Endothelial cell of umbilical vein (primary cell): ENCODE results near the gene CTNND2. TPM values are rescaled to one million over a fixed set of nuclear protein-coding genes. Genes with fewer than 3 reads are reported as not detected.

Experiments
- BruUV-seq: library from RNA; stranded (reverse); fragments of 400-500 nt; replicated peaks from 2 replicates; lab custom pipeline; 2021; lab: Mats Ljungman, UMichigan
- CTCF ChIA-PET: fragments of 300-600, 350-600 bp; sonication (Branson Sonifier 250); formaldehyde crosslinking; loops from one replicate; lab custom pipeline; 2021; ENCODE audit warnings: antibody characterized with exemption, inconsistent platforms; lab: Charles Lee
- POLR2A ChIA-PET: fragments of 300-600, 350-600 bp; sonication (Branson Sonifier 250); formaldehyde crosslinking; loops from one replicate; lab custom pipeline; 2021; ENCODE audit warnings: antibody characterized with exemption, inconsistent platforms; lab: Charles Lee
- DNase-seq: peaks from one replicate; pipeline ENCODE4 v3.0.0-alpha.2; 2011; ENCODE audit warnings: low read depth, low spot score
- FAIRE-seq: peaks from 2 replicates; lab custom pipeline; 2011; peaks lifted over from hg19 to GRCh38; lab: Jason Lieb, UNC
- H2AFZ ChIP-seq: 2 replicates; pipeline ENCODE4 v1.6.0; 2012; ENCODE audit warnings: low read depth, low read length, control low read depth, inconsistent platforms
- H3K27ac ChIP-seq: 2 replicates; pipeline ENCODE4 v1.5.1; 2011; ENCODE audit warnings: low read depth, mild to moderate bottlenecking, control low read depth, low read length, moderate library complexity; ENCODE audit not compliant: insufficient read depth
- H3K27me3 ChIP-seq, 2 experiments: 2 replicates each; pipeline versions ENCODE4 v1.6.0 to v1.6.1; 2011; ENCODE audit warnings: low read length in 2 of 2, mixed read lengths in 1 of 2; ENCODE audit not compliant: control insufficient read depth in 2 of 2, insufficient read depth in 2 of 2
- H3K36me3 ChIP-seq, 2 experiments: 2 replicates in 1 of 2; 3 replicates in 1 of 2; pipeline ENCODE4 v1.5.1; 2011; ENCODE audit warnings: low read length in 2 of 2, mild to moderate bottlenecking in 1 of 2, moderate library complexity in 1 of 2; ENCODE audit not compliant: control insufficient read depth in 2 of 2, insufficient read depth in 2 of 2; ENCODE audit errors: extremely low read depth in 1 of 2
- H3K4me1 ChIP-seq: 3 replicates; pipeline ENCODE4 v1.5.1; 2011; ENCODE audit warnings: mild to moderate bottlenecking, low read length; ENCODE audit not compliant: control insufficient read depth, insufficient read depth; ENCODE audit errors: extremely low read depth
- H3K4me2 ChIP-seq: 2 replicates; pipeline ENCODE4 v1.6.1; 2011; ENCODE audit warnings: low read length, control low read depth, mixed read lengths; ENCODE audit not compliant: insufficient read depth
- H3K4me3 ChIP-seq, 3 experiments: fragments of 200-600 bp in 1 of 3; sonication (generic), shearing (Covaris generic) in 1 of 3; replicated peaks in 1 of 3; 2 replicates each; pipeline ENCODE4 v1.5.1; 2011 to 2016; ENCODE audit warnings: control low read depth in 3 of 3, low read length in 3 of 3, mild to moderate bottlenecking in 2 of 3, inconsistent platforms in 1 of 3, low read depth in 1 of 3, moderate library complexity in 1 of 3; ENCODE audit not compliant: insufficient read depth in 1 of 3
- H3K79me2 ChIP-seq: 2 replicates; pipeline ENCODE4 v1.6.0; 2012; ENCODE audit warnings: low read length, inconsistent platforms; ENCODE audit not compliant: control insufficient read depth, insufficient read depth
- H3K9ac ChIP-seq: replicated peaks from 2 replicates; pipeline ENCODE3; 2011; ENCODE audit warnings: low read length, control low read depth; ENCODE audit not compliant: insufficient read depth; ENCODE audit errors: extremely low read depth
- H3K9me1 ChIP-seq: replicated peaks from 3 replicates; pipeline ENCODE4 v1.6.0; 2011; ENCODE audit warnings: mild to moderate bottlenecking, low read length; ENCODE audit not compliant: control insufficient read depth, insufficient read depth; ENCODE audit errors: extremely low read depth
- H3K9me3 ChIP-seq: replicated peaks from 2 replicates; pipeline ENCODE4 v1.5.1; 2012; ENCODE audit warnings: low read length, inconsistent platforms; ENCODE audit not compliant: control insufficient read depth, insufficient read depth
- H4K20me1 ChIP-seq: replicated peaks from 2 replicates; pipeline ENCODE3; 2011; ENCODE audit warnings: mild to moderate bottlenecking, low read length; ENCODE audit not compliant: control insufficient read depth, insufficient read depth; ENCODE audit errors: extremely low read depth
- CTCF ChIP-seq, 2 donors: IDR thresholded peaks; 1 replicate in 1 of 2; 2 replicates in 1 of 2; pipeline ENCODE4 v1.5.1; 2011; ENCODE audit warnings: low read length in 2 of 2, mild to moderate bottlenecking in 2 of 2, moderate library complexity in 2 of 2, control low read depth in 1 of 2, inconsistent platforms in 1 of 2, low read depth in 1 of 2; ENCODE audit not compliant: insufficient read depth in 1 of 2; ENCODE audit errors: extremely low read depth in 1 of 2
- EZH2 ChIP-seq: IDR thresholded peaks from 2 replicates; pipeline ENCODE4 v1.6.1; 2012; ENCODE audit warnings: borderline replicate concordance, low read depth, mild to moderate bottlenecking, moderate library complexity, low read length, inconsistent platforms; ENCODE audit not compliant: severe bottlenecking
- FOS ChIP-seq: IDR thresholded peaks from 2 replicates; pipeline ENCODE4 v1.6.1; 2011; ENCODE audit warnings: mild to moderate bottlenecking, low read length, moderate library complexity, borderline replicate concordance; ENCODE audit not compliant: insufficient read depth
- GATA2 ChIP-seq: IDR thresholded peaks from 2 replicates; pipeline ENCODE4 v1.7.0; 2011; ENCODE audit warnings: low read depth, mild to moderate bottlenecking, moderate library complexity, mixed read lengths, low read length; ENCODE audit not compliant: insufficient read length, insufficient read depth
- JUN ChIP-seq: IDR thresholded peaks from 2 replicates; pipeline ENCODE4 v1.6.1; 2011; ENCODE audit warnings: borderline replicate concordance, low read depth; ENCODE audit not compliant: insufficient read length, insufficient read depth
- MAX ChIP-seq: IDR thresholded peaks from 2 replicates; pipeline ENCODE4 v1.6.1; 2011; ENCODE audit not compliant: insufficient read depth, insufficient read length
- MYC ChIP-seq: IDR thresholded peaks from one replicate; pipeline ENCODE4 v1.6.1; 2011; ENCODE audit warnings: mild to moderate bottlenecking, low read depth, low read length
- POLR2A ChIP-seq: IDR thresholded peaks from 2 replicates; pipeline ENCODE4 v1.6.1; 2012; ENCODE audit warnings: low read depth, mild to moderate bottlenecking, control low read depth, low read length
- POLR2AphosphoS5 ChIP-seq: IDR thresholded peaks from 2 replicates; pipeline ENCODE4 v1.6.1; 2012; ENCODE audit warnings: low read depth, mild to moderate bottlenecking, control low read depth, low read length, moderate library complexity; ENCODE audit not compliant: insufficient read depth
- dilution Hi-C: fragments of 300-500 bp; cut with MboI; formaldehyde crosslinking; loops from one replicate; pipeline ENCODE4 v1.15.0; 2019; ENCODE audit warnings: low sequenced_read_pairs; ENCODE audit not compliant: extremely low pct_ligation_motif_present
- intact Hi-C: fragments of 100-400 bp; cut with micrococcal nuclease; formaldehyde crosslinking; loops from one replicate; pipeline ENCODE4 v1.10.0; 2022
- polyA plus RNA-seq, 4 experiments: library from polyadenylated mRNA; depleted of rRNA in 3 of 4; stranded (reverse) in 3 of 4; unstranded in 1 of 4; fragments of >200 nt; gene quantifications; 2 replicates each; pipeline versions ENCODE4 v1.2.1 to v1.2.3, GENCODE V29; 2011 to 2012; ENCODE audit warnings: missing spikeins in 1 of 4
- total RNA-seq: library from RNA; stranded (reverse); gene quantifications from 2 replicates; pipeline ENCODE4 v1.2.3, GENCODE V29; 2021

Gene CTNND2
- total and polyA plus RNA-seq, 2 donors (not counting 3 experiments of a cell fraction or from before 2014, with no cell fraction given): not detected

GRCh38 chr5:11679676-11680075 lies 224.6 kb downstream of the CTNND2 start:
- Histone ChIP-seq H3K36me3 (no peaks in the 10 kb centered on the region), H3K79me2 (no peaks in the 10 kb centered on the region), H3K9me3 (peaks cover 9% of the 10 kb centered on the region), H3K4me2 (no peak overlapping the region), H3K4me3 (no peak overlapping the region), H3K9ac (no peak overlapping the region), H4K20me1 (no peaks in the 10 kb centered on the region), H3K4me1 (no peaks in the 10 kb centered on the region), H3K27me3 (no peaks in the 10 kb centered on the region), H3K27ac (no peak overlapping the region), H3K9me1 (no peaks in the 10 kb centered on the region), H2AFZ (no peak overlapping the region)
- no TSS peak for BruUV-seq
- POLR2A ChIA-PET: no interaction called here
- intact Hi-C loops (no loop called here), dilution Hi-C loops (no loop called here)
- no peak for DNase-seq
- CTCF ChIA-PET: no interaction called here
- no peak for FAIRE-seq
- TF ChIP-seq POLR2AphosphoS5 (no peak), EZH2 (no peak), GATA2 (no peak), JUN (no peak), MYC (no peak), POLR2A (no peak), MAX (no peak), FOS (no peak), CTCF (IDR thresholded peaks at IDR 0.05; ENCODE audit: extremely low read depth in 1 of 2, insufficient read depth in 1 of 2, low read depth in 1 of 2, low read length in 2 of 2) (no peak)
